Measurements from ENCODE around the gene SERINC5. TPM values are rescaled to one million over a fixed set of nuclear protein-coding genes. Genes with fewer than 3 reads are reported as not detected.

Gene SERINC5
- total and polyA plus RNA-seq, 2 experiments from 2014 or later, result 5.4 to 11.7 TPM

DNA sequence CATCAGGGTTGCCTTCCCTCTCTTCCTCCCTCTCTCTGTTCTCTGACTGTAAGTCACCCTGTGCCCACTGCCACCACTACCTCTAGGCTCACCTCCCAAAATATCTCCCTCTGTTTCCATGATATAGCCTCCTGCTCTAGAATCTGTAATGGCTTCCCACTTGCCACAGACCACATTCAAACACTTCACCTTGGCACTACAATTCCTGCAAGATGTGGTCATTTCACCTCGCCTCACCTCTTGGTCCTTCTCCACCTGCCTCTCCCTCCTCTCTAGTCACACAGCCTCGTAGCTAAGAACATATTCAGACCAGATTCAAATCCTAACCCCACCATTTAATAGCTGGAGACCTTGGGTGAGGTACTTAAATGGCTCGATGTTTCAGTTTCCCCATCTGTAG lies 56.9 kb downstream of the SERINC5 start:
- no peaks in the 10 kb centered on the region for H3K4me1 ChIP-seq (ENCODE audit: insufficient read depth)
- H3F3A ChIP-seq (ENCODE audit: insufficient read depth), result no peaks in the 10 kb centered on the region
- no peak overlapping the region for H3K4me2 ChIP-seq (ENCODE audit: unreplicated experiment)
- H2AFZ ChIP-seq, result no peak overlapping the region
- H3K9me2 ChIP-seq (ENCODE audit: insufficient read depth), result no peaks in the 10 kb centered on the region
- 0 out of 2 replicates have a peak, but pooled peaks cover 2% of the 10 kb centered on the region for H3K79me2 ChIP-seq (ENCODE audit: insufficient read depth)
- 87 to 91% methylated on average over 3 of the region's 3 CpGs for WGBS, 2 experiments (ENCODE audit: low coverage in 1 of 2, low lambda C conversion rate in 2 of 2, missing lambda C conversion rate in 2 of 2)
- no peak overlapping the region for H3K4me3 ChIP-seq
- no peak overlapping the region for H3K27ac ChIP-seq
- no peaks in the 10 kb centered on the region for H3K27me3 ChIP-seq (replicated peaks; ENCODE audit: insufficient read depth)
- H3K36me3 ChIP-seq (ENCODE audit: low read depth), result no peaks in the 10 kb centered on the region
- H3K9ac ChIP-seq, result no peak overlapping the region
- TF ChIP-seq EZH2phosphoT487 (IDR thresholded peaks at IDR 0.05; ENCODE audit: insufficient read depth, low read depth) (no peak), EZH2 (IDR thresholded peaks at IDR 0.05; ENCODE audit: insufficient read depth, poor library complexity, severe bottlenecking) (no peak)
- H3K9me3 ChIP-seq (ENCODE audit: low read depth), result no peaks in the 10 kb centered on the region
- in situ Hi-C loops (cut with MboI), result no loop called here
- no peaks in the 10 kb centered on the region for H4K20me1 ChIP-seq (ENCODE audit: insufficient read depth)
- DNase-seq, result no peak

DNA sequence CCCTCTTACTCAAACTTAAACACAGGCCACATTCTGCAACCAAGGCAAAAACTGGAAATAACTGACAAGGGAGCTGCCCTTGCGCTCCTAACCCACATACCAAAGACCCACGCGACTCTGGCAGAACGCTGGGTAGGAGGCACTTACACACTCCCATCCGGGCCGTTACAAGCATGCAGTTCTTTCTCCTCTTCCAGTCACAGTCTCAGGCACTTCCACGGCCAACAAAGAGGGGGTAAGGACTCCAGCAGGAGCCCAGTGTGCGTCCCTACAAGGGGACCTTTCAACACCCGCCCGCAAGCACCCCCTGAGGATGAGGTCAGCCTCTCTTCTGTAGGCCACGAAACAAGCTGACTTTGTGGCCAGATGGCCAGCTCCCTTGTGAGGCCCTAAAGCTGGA lies 57.4 kb downstream of the SERINC5 start:
- TF ChIP-seq EZH2 (IDR thresholded peaks at IDR 0.05; ENCODE audit: insufficient read depth, poor library complexity, severe bottlenecking) (no peak), EZH2phosphoT487 (IDR thresholded peaks at IDR 0.05; ENCODE audit: insufficient read depth, low read depth) (no peak)
- WGBS, 2 experiments (ENCODE audit: low coverage in 1 of 2, low lambda C conversion rate in 2 of 2, missing lambda C conversion rate in 2 of 2), result 87 to 88% methylated on average over 11 of the region's 11 CpGs
- Histone ChIP-seq H3K4me1 (ENCODE audit: insufficient read depth) (peaks cover 2% of the 10 kb centered on the region; the same call in 1 of the 2 replicates), H3K4me3 (no peak overlapping the region), H2AFZ (no peak overlapping the region), H3K9ac (no peak overlapping the region), H3K36me3 (ENCODE audit: low read depth) (no peaks in the 10 kb centered on the region), H3F3A (ENCODE audit: insufficient read depth) (no peaks in the 10 kb centered on the region), H3K9me3 (ENCODE audit: low read depth) (no peaks in the 10 kb centered on the region), H3K4me2 (ENCODE audit: unreplicated experiment) (no peak overlapping the region), H3K27ac (no peak overlapping the region), H3K9me2 (ENCODE audit: insufficient read depth) (no peaks in the 10 kb centered on the region), H3K27me3 (replicated peaks; ENCODE audit: insufficient read depth) (no peaks in the 10 kb centered on the region), H3K79me2 (ENCODE audit: insufficient read depth) (0 out of 2 replicates have a peak, but pooled peaks cover 7% of the 10 kb centered on the region), H4K20me1 (ENCODE audit: insufficient read depth) (no peaks in the 10 kb centered on the region)
- in situ Hi-C loops (cut with MboI), result no loop called here
- no peak for DNase-seq

- in situ Hi-C loops (cut with MboI), result no loop called here
- Histone ChIP-seq H3K4me1 (ENCODE audit: insufficient read depth) (peaks cover 20% of the 10 kb centered on the region), H3F3A (ENCODE audit: insufficient read depth) (peaks cover 7% of the 10 kb centered on the region; the same call in 1 of the 2 replicates), H3K36me3 (ENCODE audit: low read depth) (no peaks in the 10 kb centered on the region), H3K4me2 (ENCODE audit: unreplicated experiment) (no peak overlapping the region), H4K20me1 (ENCODE audit: insufficient read depth) (no peaks in the 10 kb centered on the region), H2AFZ (no peak overlapping the region), H3K9me2 (ENCODE audit: insufficient read depth) (no peaks in the 10 kb centered on the region), H3K27me3 (replicated peaks; ENCODE audit: insufficient read depth) (no peaks in the 10 kb centered on the region), H3K79me2 (ENCODE audit: insufficient read depth) (0 out of 2 replicates have a peak, but pooled peaks cover 9% of the 10 kb centered on the region), H3K27ac (no peak overlapping the region), H3K4me3 (no peak overlapping the region), H3K9ac (no peak overlapping the region), H3K9me3 (ENCODE audit: low read depth) (no peaks in the 10 kb centered on the region)
- no peak for DNase-seq
- WGBS, 2 experiments (ENCODE audit: low coverage in 1 of 2, low lambda C conversion rate in 2 of 2, missing lambda C conversion rate in 2 of 2), result 79 to 83% methylated on average over 6 of the region's 6 CpGs
- TF ChIP-seq EZH2 (IDR thresholded peaks at IDR 0.05; ENCODE audit: insufficient read depth, poor library complexity, severe bottlenecking), result no peak
Measured at GRCh38 chr5:80195837-80196400, 59.9 kb downstream of the SERINC5 start.

GRCh38 chr5:80194468-80194867 lies 61.4 kb downstream of the SERINC5 start:
- in situ Hi-C loops (cut with MboI), result no loop called here
- H3K9ac ChIP-seq, result no peak overlapping the region
- TF ChIP-seq EZH2 (IDR thresholded peaks at IDR 0.05; ENCODE audit: insufficient read depth, poor library complexity, severe bottlenecking) (no peak), EZH2phosphoT487 (IDR thresholded peaks at IDR 0.05; ENCODE audit: insufficient read depth, low read depth) (no peak)

More at GRCh38 chr5:80194468-80194867, 61.4 kb downstream of the SERINC5 start:
- Histone ChIP-seq H3K79me2 (ENCODE audit: insufficient read depth) (peaks cover 17% of the 10 kb centered on the region; the same call in 1 of the 2 replicates), H3K4me1 (ENCODE audit: insufficient read depth) (peaks cover 20% of the 10 kb centered on the region), H4K20me1 (ENCODE audit: insufficient read depth) (no peaks in the 10 kb centered on the region), H3K4me2 (ENCODE audit: unreplicated experiment) (no peak overlapping the region), H2AFZ (no peak overlapping the region), H3K9me2 (ENCODE audit: insufficient read depth) (no peaks in the 10 kb centered on the region), H3K36me3 (ENCODE audit: low read depth) (no peaks in the 10 kb centered on the region), H3K27me3 (replicated peaks; ENCODE audit: insufficient read depth) (no peaks in the 10 kb centered on the region), H3K27ac (no peak overlapping the region), H3F3A (ENCODE audit: insufficient read depth) (peaks cover 7% of the 10 kb centered on the region; the same call in 1 of the 2 replicates), H3K9me3 (ENCODE audit: low read depth) (no peaks in the 10 kb centered on the region), H3K4me3 (no peak overlapping the region)
- WGBS, 2 experiments (ENCODE audit: low coverage in 1 of 2, low lambda C conversion rate in 2 of 2, missing lambda C conversion rate in 2 of 2), result 85 to 86% methylated on average over 4 of the region's 4 CpGs
- DNase-seq, result no peak
